GM12878 (cell line): ENCODE results near the gene DNAH3. TPM values are rescaled to one million over a fixed set of nuclear protein-coding genes. Genes with fewer than 3 reads are reported as not detected.

Experiments used
- ATAC-seq: fragments of 200-7000 bp; cut with Tn5 transposase; 3 replicates; pipeline ENCODE4 v1.9.1; 2020; ENCODE audit warnings: mild to moderate bottlenecking, moderate library complexity
- BruUV-seq: library from RNA; stranded (reverse); fragments of 400-500 nt; replicated peaks from 2 replicates; lab custom pipeline; 2021; lab: Mats Ljungman, UMichigan
- CTCF ChIA-PET: fragments of 300-600 bp; sonication (Branson Sonifier 250); formaldehyde crosslinking; extraction: SDS; loops from one replicate; lab custom pipeline; 2021; ENCODE audit warnings: inconsistent platforms; lab: Yijun Ruan, JAX
- POLR2A ChIA-PET: fragments of 350-600 bp; formaldehyde crosslinking; extraction: SDS; loops from one replicate; lab custom pipeline; 2021; ENCODE audit warnings: inconsistent platforms; lab: Charles Lee
- RAD21 ChIA-PET: fragments of 300-600 bp; sonication (Branson Sonifier 250); formaldehyde crosslinking; loops from one replicate; lab custom pipeline; 2023; ENCODE audit warnings: antibody characterized with exemption; ENCODE audit not compliant: unreplicated experiment; lab: Charles Lee
- SMC1A ChIA-PET: fragments of 300-600 bp; sonication (Branson Sonifier 250); formaldehyde crosslinking; loops from one replicate; lab custom pipeline; 2023; ENCODE audit not compliant: unreplicated experiment, uncharacterized antibody; lab: Charles Lee
- DNase-seq: peaks from one replicate; pipeline ENCODE4 v3.0.0-alpha.2; 2011; ENCODE audit warnings: low read depth, low spot score
- FAIRE-seq: peaks from 3 replicates; lab custom pipeline; 2011; peaks lifted over from hg19 to GRCh38; lab: Jason Lieb, UNC
- H2AFZ ChIP-seq: 2 replicates; pipeline ENCODE4 v1.6.0; 2011; ENCODE audit warnings: low read depth, low read length, control low read depth; ENCODE audit not compliant: control insufficient read depth
- H3K27ac ChIP-seq: 2 replicates; pipeline ENCODE4 v1.5.1; 2011; ENCODE audit warnings: control low read depth; ENCODE audit not compliant: control insufficient read depth, insufficient read depth
- H3K27me3 ChIP-seq, 2 experiments: replicated peaks in 1 of 2; 2 replicates each; pipeline versions ENCODE4 v1.6.0 to v1.6.1; 2011; ENCODE audit warnings: low read length in 1 of 2; ENCODE audit not compliant: control insufficient read depth in 2 of 2, insufficient read depth in 2 of 2
- H3K36me3 ChIP-seq, 2 experiments: 2 replicates each; pipeline ENCODE4 v1.5.1; 2011; ENCODE audit warnings: low read length in 1 of 2; ENCODE audit not compliant: control insufficient read depth in 2 of 2, insufficient read depth in 2 of 2
- H3K4me1 ChIP-seq: 2 replicates; pipeline ENCODE4 v1.6.1; 2011; ENCODE audit warnings: mild to moderate bottlenecking, low read length, moderate library complexity, mixed read lengths; ENCODE audit not compliant: control insufficient read depth, insufficient read depth
- H3K4me2 ChIP-seq: 2 replicates; pipeline ENCODE4 v1.6.0; 2011; ENCODE audit warnings: control low read depth; ENCODE audit not compliant: control insufficient read depth, insufficient read depth
- H3K4me3 ChIP-seq: fragments of 200-600 bp; sonication (generic); 2 replicates; pipeline ENCODE4 v1.5.1; 2016
- H3K79me2 ChIP-seq: 2 replicates; pipeline ENCODE4 v1.6.0; 2011; ENCODE audit warnings: low read length; ENCODE audit not compliant: control insufficient read depth, insufficient read depth
- H3K9ac ChIP-seq: 2 replicates; pipeline ENCODE4 v1.8.0; 2011; ENCODE audit warnings: low read length, control low read depth, mixed read lengths; ENCODE audit not compliant: control insufficient read depth, insufficient read depth
- H3K9me3 ChIP-seq: replicated peaks from 3 replicates; pipeline ENCODE4 v1.5.1; 2011; ENCODE audit warnings: mild to moderate bottlenecking, low read length; ENCODE audit not compliant: control insufficient read depth, insufficient read depth
- H4K20me1 ChIP-seq: 2 replicates; pipeline ENCODE4 v1.6.0; 2011; ENCODE audit not compliant: control insufficient read depth, insufficient read depth
- BCL11A ChIP-seq: IDR thresholded peaks from 2 replicates; pipeline ENCODE4 v1.6.1; 2011; ENCODE audit warnings: low read depth, low read length
- HDAC6 ChIP-seq: fragments of 200-600 bp; sonication (generic); IDR thresholded peaks from one replicate; pipeline ENCODE4 v1.8.0; 2017; ENCODE audit warnings: antibody characterized with exemption; ENCODE audit not compliant: unreplicated experiment
- JUND ChIP-seq: IDR thresholded peaks from 2 replicates; pipeline ENCODE4 v1.6.1; 2012; ENCODE audit warnings: low read depth, mild to moderate bottlenecking, low read length, improper control_type of control experiment, moderate library complexity
- MEF2B ChIP-seq: fragments of 450-650 bp; IDR thresholded peaks from 2 replicates; pipeline ENCODE4 v1.6.1; 2018; ENCODE audit warnings: mild to moderate bottlenecking, moderate library complexity; ENCODE audit not compliant: partially characterized antibody, poor library complexity, severe bottlenecking
- MYB ChIP-seq: fragments of 150-350 bp; IDR thresholded peaks from 2 replicates; pipeline ENCODE4 v1.6.1; 2014; ENCODE audit warnings: mild to moderate bottlenecking, low read depth, low read length, borderline replicate concordance
- NR2C2 ChIP-seq: IDR thresholded peaks from 2 replicates; pipeline ENCODE4 v1.6.1; 2011; ENCODE audit warnings: borderline replicate concordance, low read depth; ENCODE audit not compliant: control insufficient read depth, insufficient read length
- PKNOX1 ChIP-seq: fragments of 450-650 bp; IDR thresholded peaks from 2 replicates; pipeline ENCODE4 v1.6.1; 2016; ENCODE audit warnings: mild to moderate bottlenecking
- SUZ12 ChIP-seq: fragments of 200-600 bp; sonication (generic); IDR thresholded peaks from one replicate; pipeline ENCODE4 v1.6.1; 2018; ENCODE audit warnings: antibody characterized with exemption, mild to moderate bottlenecking; ENCODE audit not compliant: unreplicated experiment
- TARDBP ChIP-seq: IDR thresholded peaks from 2 replicates; pipeline ENCODE4 v1.6.1; 2016; ENCODE audit warnings: borderline replicate concordance
- TCF3 ChIP-seq: IDR thresholded peaks from 2 replicates; pipeline ENCODE4 v1.6.1; 2012; ENCODE audit warnings: low read depth, mild to moderate bottlenecking, low read length, borderline replicate concordance; ENCODE audit not compliant: insufficient read depth
- TCF7 ChIP-seq: IDR thresholded peaks from 2 replicates; pipeline ENCODE4 v1.6.1; 2014; ENCODE audit warnings: antibody characterized with exemption, borderline replicate concordance
- YY1 ChIP-seq: IDR thresholded peaks from 2 replicates; pipeline ENCODE4 v1.6.1; 2011; ENCODE audit warnings: low read depth, mild to moderate bottlenecking, low read length
- ZNF592 ChIP-seq: fragments of 450-650 bp; IDR thresholded peaks from 2 replicates; pipeline ENCODE4 v1.6.1; 2017; ENCODE audit warnings: mild to moderate bottlenecking, moderate library complexity
- WGBS: methylation state at CpG from one replicate; pipeline ENCODE4 v1.1.6; 2016; ENCODE audit warnings: low lambda C conversion rate; ENCODE audit not compliant: insufficient replicate concordance, insufficient coverage; ENCODE audit errors: missing lambda C conversion rate; 5-methylcytosine and 5-hydroxymethylcytosine counted together
- in situ Hi-C: fragments of 300-500 bp; cut with MboI; formaldehyde crosslinking; loops from 9 replicates; pipeline ENCODE4 v1.14.3; 2018; ENCODE audit warnings: mixed read lengths
- intact Hi-C: fragments of 100-400 bp; cut with micrococcal nuclease; formaldehyde crosslinking; loops from one replicate; pipeline ENCODE4 v1.14.2; 2022; ENCODE audit not compliant: unreplicated experiment
- polyA plus RNA-seq, 11 experiments: library from polyadenylated mRNA; depleted of rRNA in 4 of 11; unstranded in 6 of 11; stranded (reverse) in 5 of 11; fragments of >200 nt; fragmentation: Nextera tagmentation in 4 of 11; fragmentation: Illumina TruSeq in 1 of 11; extraction: Ambion mirVana in 4 of 11; extraction: Trizol in 1 of 11; gene quantifications; 1 replicate in 1 of 11; 2 replicates in 10 of 11; pipeline versions ENCODE4 v1.2.1 to v1.2.3, GENCODE V29; 2011 to 2016; ENCODE audit warnings: inconsistent platforms in 2 of 11, missing spikeins in 2 of 11, low read depth in 1 of 11
- total RNA-seq, 4 experiments: library from RNA; depleted of rRNA in 3 of 4; stranded (reverse); fragments of >200 nt in 3 of 4; fragmentation: Illumina TruSeq in 1 of 4; extraction: Trizol in 1 of 4; gene quantifications; 2 replicates each; pipeline versions ENCODE4 v1.2.1 to v1.2.3, GENCODE V29; 2013 to 2021

DNAH3 gene
- total and polyA plus RNA-seq, 10 of the 15 experiments (the other 5 are each of a cell fraction or from before 2014, with no cell fraction given), result under 0.01 to 0.04 (median 0.04) TPM; not detected in 5

GRCh38 chr16:21100447-21100846 is 50.2 kb downstream of the DNAH3 start:
- H2AFZ ChIP-seq, result no peak overlapping the region
- no peak overlapping the region for H3K27ac ChIP-seq
- no peak for ATAC-seq
- no peak for FAIRE-seq
- H3K9ac ChIP-seq, result no peak overlapping the region
- no peaks in the 10 kb centered on the region; a peak in 1 of 4 replicates for H3K27me3 ChIP-seq
- in situ Hi-C loops (no loop called here), intact Hi-C loops (no loop called here)
- no peaks in the 10 kb centered on the region for H4K20me1 ChIP-seq
- no peak overlapping the region for H3K4me2 ChIP-seq
- no peak overlapping the region for H3K4me3 ChIP-seq
- SMC1A ChIA-PET, result interaction anchor here (0.6 to 3.0 kb wide), 3 partner anchors 12 to 325 kb away, joined by 3 to 12 read pairs (median 4); no protein-coding TSS in a partner anchor
- CTCF ChIA-PET, result interaction anchor here (0.8 to 2.2 kb wide), 4 partner anchors 16 to 250 kb away, joined by 3 to 8 read pairs (median 6); no protein-coding TSS in a partner anchor
- WGBS, result 57% methylated on average over 4 of the region's 4 CpGs
- H3K36me3 ChIP-seq, result no peaks in the 10 kb centered on the region
- POLR2A ChIA-PET, result no interaction called here
- H3K9me3 ChIP-seq, result no peaks in the 10 kb centered on the region
- no peaks in the 10 kb centered on the region for H3K4me1 ChIP-seq
- TF ChIP-seq YY1 (no peak), TCF7 (no peak), MYB (no peak)
- TF ChIP-seq, all 136 proteins: peak for 0
- RAD21 ChIA-PET, result no interaction called here
- BruUV-seq, result no TSS peak
- H3K79me2 ChIP-seq, result no peaks in the 10 kb centered on the region
- no peak for DNase-seq

GRCh38 chr16:21097151-21097550 is 53.5 kb downstream of the DNAH3 start:
- H3K27me3 ChIP-seq, result no peaks in the 10 kb centered on the region; a peak in 2 of 4 replicates
- in situ Hi-C loops, result no loop called here
- 0% methylated on average over 1 of the region's 1 CpG for WGBS
- no peak for FAIRE-seq
- DNase-seq, result no peak
- SMC1A ChIA-PET, result no interaction called here
- no peaks in the 10 kb centered on the region for H4K20me1 ChIP-seq
- H3K4me2 ChIP-seq, result no peak overlapping the region
- ATAC-seq, result no peak
- H3K9me3 ChIP-seq, result no peaks in the 10 kb centered on the region
- intact Hi-C loops, result no loop called here
- POLR2A ChIA-PET, result no interaction called here
- H3K36me3 ChIP-seq, result no peaks in the 10 kb centered on the region
- H3K79me2 ChIP-seq, result no peaks in the 10 kb centered on the region
- H3K9ac ChIP-seq, result no peak overlapping the region
- H3K4me1 ChIP-seq, result no peaks in the 10 kb centered on the region
- no peak overlapping the region for H2AFZ ChIP-seq
- RAD21 ChIA-PET, result interaction anchor here (0.8 kb wide), 1 partner anchor 12 kb away, joined by 3 read pairs; no protein-coding TSS in a partner anchor
- H3K27ac ChIP-seq, result no peak overlapping the region
- no TSS peak for BruUV-seq
- CTCF ChIA-PET, result interaction anchor here (1.1 to 1.2 kb wide), 2 partner anchors 245 to 249 kb away, joined by 4 read pairs; no protein-coding TSS in a partner anchor
- H3K4me3 ChIP-seq, result no peak overlapping the region
- TF ChIP-seq PKNOX1 (no peak), SUZ12 (no peak), MEF2B (no peak), TARDBP (no peak), NR2C2 (no peak), BCL11A (no peak), ZNF592 (no peak), JUND (no peak), TCF3 (no peak), HDAC6 (no peak)
